PC-3 (cell line): Measurements from ENCODE around the gene UPK1B. TPM values are rescaled to one million over a fixed set of nuclear protein-coding genes. Genes with fewer than 3 reads are reported as not detected.

Source experiments
- ATAC-seq: fragments of 200-7000 bp; cut with Tn5 transposase; 2 replicates; pipeline ENCODE4 v1.9.1; 2020; ENCODE audit warnings: mild to moderate bottlenecking, moderate library complexity
- BruUV-seq: library from RNA; stranded (reverse); fragments of 400-500 nt; replicated peaks from 2 replicates; lab custom pipeline; 2021; lab: Mats Ljungman, UMichigan
- CTCF ChIA-PET: fragments of 300-600 bp; sonication (Branson Sonifier 250); formaldehyde crosslinking; loops from one replicate; lab custom pipeline; 2022; ENCODE audit warnings: antibody characterized with exemption; lab: Charles Lee
- POLR2A ChIA-PET: fragments of 300-600 bp; sonication (Branson Sonifier 250); formaldehyde crosslinking; loops from one replicate; lab custom pipeline; 2022; ENCODE audit warnings: antibody characterized with exemption; ENCODE audit not compliant: unreplicated experiment; lab: Charles Lee
- DNase-seq: peaks from one replicate; pipeline ENCODE4 v3.0.0-alpha.2; 2015
- H2AFZ ChIP-seq: fragments of 300-600 bp; sonication (generic); 2 replicates; pipeline ENCODE4 v1.6.0; 2016; ENCODE audit warnings: antibody characterized with exemption, low read length
- H3F3A ChIP-seq: fragments of 300-600 bp; sonication (generic); one replicate; pipeline ENCODE4 v1.6.0; 2017; ENCODE audit warnings: antibody characterized with exemption, low read length, control low read depth, mild to moderate bottlenecking; ENCODE audit not compliant: unreplicated experiment
- H3K27ac ChIP-seq: fragments of 300-600 bp; sonication (generic); 2 replicates; pipeline ENCODE4 v1.5.1; 2016; ENCODE audit warnings: mild to moderate bottlenecking, low read length
- H3K27me3 ChIP-seq: fragments of 300-600 bp; sonication (generic); 2 replicates; pipeline ENCODE4 v1.6.1; 2016; ENCODE audit warnings: low read length, mixed read lengths
- H3K36me3 ChIP-seq: fragments of 300-600 bp; sonication (generic); 2 replicates; pipeline ENCODE4 v1.6.1; 2016; ENCODE audit warnings: low read depth, mixed run types, low read length, mixed read lengths
- H3K4me1 ChIP-seq: fragments of 300-600 bp; sonication (generic); 2 replicates; pipeline ENCODE4 v1.5.1; 2016; ENCODE audit warnings: low read length; ENCODE audit not compliant: insufficient read depth
- H3K4me2 ChIP-seq: fragments of 300-600 bp; sonication (generic); 2 replicates; pipeline ENCODE4 v1.6.0; 2016; ENCODE audit warnings: low read length
- H3K4me3 ChIP-seq: fragments of 300-600 bp; sonication (generic); 2 replicates; pipeline ENCODE4 v1.5.1; 2016; ENCODE audit warnings: mild to moderate bottlenecking, low read length, mixed read lengths
- H3K79me2 ChIP-seq: fragments of 300-600 bp; sonication (generic); 2 replicates; pipeline ENCODE4 v1.6.1; 2017; ENCODE audit warnings: low read length, mixed read lengths
- H3K9ac ChIP-seq: fragments of 300-600 bp; sonication (generic); 2 replicates; pipeline ENCODE4 v1.6.0; 2016; ENCODE audit warnings: mild to moderate bottlenecking, low read length
- H3K9me2 ChIP-seq: fragments of 300-600 bp; sonication (generic); replicated peaks from 2 replicates; pipeline ENCODE4 v1.6.1; 2016; ENCODE audit warnings: mixed run types, low read length, mixed read lengths
- H3K9me3 ChIP-seq: fragments of 300-600 bp; sonication (generic); 2 replicates; pipeline ENCODE4 v1.6.1; 2016; ENCODE audit warnings: low read length, mixed read lengths
- H4K20me1 ChIP-seq: fragments of 300-600 bp; sonication (generic); 2 replicates; pipeline ENCODE4 v1.6.1; 2016; ENCODE audit warnings: low read length, mixed read lengths
- EZH2 ChIP-seq: fragments of 300-600 bp; sonication (generic); IDR thresholded peaks from one replicate; pipeline ENCODE4 v1.6.1; 2017; ENCODE audit warnings: antibody characterized with exemption, mild to moderate bottlenecking, low read length; ENCODE audit not compliant: unreplicated experiment
- EZH2phosphoT487 ChIP-seq: fragments of 300-600 bp; sonication (generic); IDR thresholded peaks from 2 replicates; pipeline ENCODE4 v1.6.1; 2018; ENCODE audit warnings: mild to moderate bottlenecking, antibody characterized with exemption, low read length, borderline replicate concordance
- intact Hi-C: fragments of 100-400 bp; cut with micrococcal nuclease; formaldehyde crosslinking; loops from 2 replicates; pipeline ENCODE4 v1.9.0; 2023
- total RNA-seq: library from RNA; depleted of rRNA; stranded (reverse); fragments of >200 nt; gene quantifications from 2 replicates; pipeline ENCODE4 v1.2.3, GENCODE V29; 2014
- TF ChIP-seq, protein P1 (sequence below): fragments of 300-600 bp; sonication (generic); conservative IDR thresholded peaks from 2 replicates; pipeline ENCODE4 v1.5.1; 2017; ENCODE audit warnings: antibody characterized with exemption, low read depth, mild to moderate bottlenecking, low read length

UPK1B gene
- total RNA-seq, 1 experiment from 2014 or later, result 0.04 TPM

DNA sequence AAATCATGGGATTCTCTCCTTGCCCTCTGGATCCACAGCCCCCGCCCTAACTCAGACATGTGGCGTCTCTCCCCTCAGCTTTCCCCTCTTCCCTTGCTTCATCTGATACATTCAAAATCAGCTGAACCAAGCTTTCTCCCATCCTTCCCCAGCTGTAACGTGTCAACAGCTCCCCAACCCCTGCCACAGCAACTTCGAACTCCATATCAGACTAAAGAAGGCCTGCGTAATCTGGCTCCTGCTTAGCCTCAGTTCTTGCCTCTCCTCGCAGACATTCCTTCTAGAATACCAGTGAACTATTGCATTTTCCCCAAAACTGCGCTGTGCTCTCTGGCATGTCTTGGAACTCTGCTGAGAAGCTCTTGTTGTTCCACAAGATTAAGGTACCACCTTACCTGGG is 49.0 kb downstream of the UPK1B start:
- ChIA-PET CTCF (no interaction called here), POLR2A (no interaction called here)
- peaks cover 3% of the 10 kb centered on the region; the same call in 1 of the 2 replicates for H3K4me1 ChIP-seq
- no peak for DNase-seq
- H2AFZ ChIP-seq, result no peak overlapping the region
- no peaks in the 10 kb centered on the region for H3K27me3 ChIP-seq
- H3K27ac ChIP-seq, result no peak overlapping the region
- H4K20me1 ChIP-seq, result no peaks in the 10 kb centered on the region
- H3K36me3 ChIP-seq, result peaks cover 67% of the 10 kb centered on the region
- no peak overlapping the region for H3K4me2 ChIP-seq
- BruUV-seq, result no TSS peak
- H3F3A ChIP-seq, result no peaks in the 10 kb centered on the region
- H3K4me3 ChIP-seq, result no peak overlapping the region
- no peak for ATAC-seq
- no peaks in the 10 kb centered on the region for H3K9me3 ChIP-seq
- no peak overlapping the region for H3K9ac ChIP-seq
- no peaks in the 10 kb centered on the region for H3K9me2 ChIP-seq
- TF ChIP-seq EZH2, result no peak
- TF ChIP-seq, protein P1, sequence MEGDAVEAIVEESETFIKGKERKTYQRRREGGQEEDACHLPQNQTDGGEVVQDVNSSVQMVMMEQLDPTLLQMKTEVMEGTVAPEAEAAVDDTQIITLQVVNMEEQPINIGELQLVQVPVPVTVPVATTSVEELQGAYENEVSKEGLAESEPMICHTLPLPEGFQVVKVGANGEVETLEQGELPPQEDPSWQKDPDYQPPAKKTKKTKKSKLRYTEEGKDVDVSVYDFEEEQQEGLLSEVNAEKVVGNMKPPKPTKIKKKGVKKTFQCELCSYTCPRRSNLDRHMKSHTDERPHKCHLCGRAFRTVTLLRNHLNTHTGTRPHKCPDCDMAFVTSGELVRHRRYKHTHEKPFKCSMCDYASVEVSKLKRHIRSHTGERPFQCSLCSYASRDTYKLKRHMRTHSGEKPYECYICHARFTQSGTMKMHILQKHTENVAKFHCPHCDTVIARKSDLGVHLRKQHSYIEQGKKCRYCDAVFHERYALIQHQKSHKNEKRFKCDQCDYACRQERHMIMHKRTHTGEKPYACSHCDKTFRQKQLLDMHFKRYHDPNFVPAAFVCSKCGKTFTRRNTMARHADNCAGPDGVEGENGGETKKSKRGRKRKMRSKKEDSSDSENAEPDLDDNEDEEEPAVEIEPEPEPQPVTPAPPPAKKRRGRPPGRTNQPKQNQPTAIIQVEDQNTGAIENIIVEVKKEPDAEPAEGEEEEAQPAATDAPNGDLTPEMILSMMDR, result no peak
- no peak for TF ChIP-seq EZH2phosphoT487
- intact Hi-C loops, result no loop called here
- no peaks in the 10 kb centered on the region for H3K79me2 ChIP-seq

DNA sequence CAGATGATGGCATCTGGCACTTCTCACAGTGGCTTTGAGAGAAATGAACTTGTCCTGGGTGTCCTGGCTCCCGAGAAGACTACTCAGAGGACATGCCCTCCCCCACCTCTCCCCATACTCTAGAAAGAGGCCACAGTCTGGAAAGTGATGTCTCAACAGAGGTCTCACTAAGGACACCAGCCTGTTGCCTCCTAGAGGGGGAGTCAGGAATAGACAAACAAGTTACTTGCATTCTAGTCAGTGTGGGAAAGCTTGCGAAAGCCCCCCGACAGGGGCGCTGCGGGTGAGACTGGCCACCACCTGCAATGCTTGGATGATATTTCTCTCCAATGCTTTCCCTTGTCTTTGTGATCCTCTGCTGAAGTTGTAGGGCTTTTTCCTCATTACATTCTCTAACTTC is 50.1 kb downstream of the UPK1B start:
- intact Hi-C loops, result no loop called here

DNA sequence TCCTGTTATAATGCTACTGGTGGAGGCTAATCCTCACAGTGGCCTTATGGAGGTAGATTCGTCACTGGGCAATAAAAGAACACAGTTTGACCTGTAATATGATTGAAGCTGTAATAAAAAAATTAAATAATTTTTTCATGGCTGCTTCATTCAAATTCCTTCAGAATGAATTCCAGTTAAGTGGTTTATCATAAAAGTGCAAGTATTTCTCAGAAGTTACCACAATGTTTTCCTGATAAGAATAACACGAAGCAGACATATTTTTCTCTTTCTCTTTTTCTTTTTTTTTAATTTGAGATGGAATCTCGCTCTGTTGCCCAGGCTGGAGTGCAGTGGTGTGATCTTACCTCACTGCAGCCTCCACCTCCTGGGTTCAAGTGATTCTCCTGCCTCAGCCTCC is 51.7 kb downstream of the UPK1B start:
- Histone ChIP-seq H3K4me3 (no peak overlapping the region), H3K9me2 (no peaks in the 10 kb centered on the region), H3K4me1 (peaks cover 20% of the 10 kb centered on the region), H3K27me3 (no peaks in the 10 kb centered on the region), H3F3A (no peaks in the 10 kb centered on the region), H2AFZ (no peak overlapping the region), H3K27ac (no peak overlapping the region), H3K9ac (no peak overlapping the region), H3K4me2 (no peak overlapping the region), H3K36me3 (peaks cover 65% of the 10 kb centered on the region), H4K20me1 (no peaks in the 10 kb centered on the region), H3K79me2 (no peaks in the 10 kb centered on the region), H3K9me3 (no peaks in the 10 kb centered on the region)
- ChIA-PET POLR2A (no interaction called here), CTCF (no interaction called here)
- DNase-seq, result no peak
- BruUV-seq, result no TSS peak
- TF ChIP-seq EZH2phosphoT487 (no peak), EZH2 (no peak)
- TF ChIP-seq, protein P1, result no peak
- no peak for ATAC-seq
- intact Hi-C loops, result no loop called here

More for the DNA sequence above, 50.1 kb downstream of the UPK1B start:
- Histone ChIP-seq H3F3A (no peaks in the 10 kb centered on the region), H3K9me2 (no peaks in the 10 kb centered on the region), H3K9me3 (no peaks in the 10 kb centered on the region), H3K79me2 (no peaks in the 10 kb centered on the region), H3K4me1 (peaks cover 14% of the 10 kb centered on the region), H3K36me3 (peaks cover 64% of the 10 kb centered on the region), H2AFZ (no peak overlapping the region), H4K20me1 (no peaks in the 10 kb centered on the region), H3K9ac (no peak overlapping the region), H3K4me2 (no peak overlapping the region), H3K27ac (no peak overlapping the region), H3K4me3 (no peak overlapping the region), H3K27me3 (no peaks in the 10 kb centered on the region)
- ChIA-PET CTCF (no interaction called here), POLR2A (no interaction called here)
- no TSS peak for BruUV-seq
- no peak for TF ChIP-seq EZH2phosphoT487
- TF ChIP-seq EZH2, result no peak
- TF ChIP-seq, protein P1, result 0 out of 2 replicates have a peak, but pooled peaks have one; percentile 28
- DNase-seq, result no peak
- no peak for ATAC-seq
